COLO668 (cell line): Measurements from ENCODE around the gene CD40.
A peak's percentile ranks its signal among the peaks of the same experiment; 100 is the strongest.

Source experiments
- DNase-seq: peaks from one replicate; lab custom pipeline; 2025; ENCODE audit not compliant: unreplicated experiment; lab: John Stamatoyannopoulos, UW

Gene CD40

DNA sequence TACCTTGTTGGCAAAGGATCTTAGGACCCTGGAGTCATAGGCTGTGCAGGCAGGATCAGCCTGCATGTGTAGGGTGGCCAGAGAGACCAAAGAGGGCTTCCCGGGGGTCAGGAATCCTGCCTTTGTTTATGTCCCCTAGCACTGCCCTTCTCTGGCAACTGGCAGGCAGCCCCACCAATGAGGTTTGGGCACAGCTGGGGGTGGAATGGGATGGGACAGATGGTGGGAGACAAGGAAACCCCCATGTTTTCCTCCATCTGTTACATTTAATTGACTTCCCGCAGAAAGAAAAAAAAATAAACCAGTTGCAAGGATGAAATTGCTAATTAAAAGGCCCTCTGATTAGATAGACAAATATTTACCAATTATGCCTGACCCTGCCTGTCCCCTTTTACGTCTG lies 27.6 kb downstream of the CD40 start:
- DNase-seq, result no peak

DNA sequence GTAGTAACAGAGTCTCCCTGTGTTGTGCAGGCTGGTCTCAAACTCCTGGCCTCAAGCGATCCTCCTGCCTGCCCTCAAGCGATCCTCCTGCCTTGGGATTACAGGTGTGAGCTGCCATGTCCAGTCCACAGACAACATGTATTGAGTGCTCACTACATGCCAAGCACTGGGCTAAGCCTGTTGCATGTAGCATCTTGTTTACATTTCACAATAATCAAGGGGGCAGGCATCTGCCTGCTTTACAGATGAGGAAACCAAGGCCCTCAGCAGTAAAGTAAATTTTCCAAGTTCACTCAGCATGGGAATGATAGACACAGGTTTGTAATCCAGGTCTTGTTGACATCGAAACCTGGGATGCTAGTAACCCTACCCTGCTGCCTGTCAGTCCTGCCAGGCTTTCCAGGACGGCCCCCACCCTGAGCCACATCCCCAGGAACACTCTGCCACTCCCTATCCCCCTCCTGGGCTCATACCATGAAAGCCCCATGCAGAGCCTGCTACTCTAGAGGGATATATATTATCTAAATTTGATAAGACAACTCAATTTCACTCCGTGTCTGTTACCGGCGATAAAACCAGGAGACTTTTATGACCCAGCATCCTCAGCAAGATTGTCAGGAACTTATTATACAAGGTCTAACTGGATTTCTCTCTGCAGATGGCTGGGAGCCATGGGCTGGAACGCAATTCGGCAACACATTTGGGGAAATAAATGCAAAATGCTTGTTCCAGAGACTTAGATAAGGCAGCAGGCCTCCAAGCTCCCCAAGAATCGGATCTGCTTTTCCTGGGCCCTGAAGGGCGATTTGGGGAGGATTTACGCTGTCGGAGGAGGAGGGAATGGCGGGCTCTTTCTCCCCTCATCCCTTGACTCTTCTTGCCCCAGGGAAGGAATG lies 30.4 kb downstream of the CD40 start:
- DNase-seq, result no peak

DNA sequence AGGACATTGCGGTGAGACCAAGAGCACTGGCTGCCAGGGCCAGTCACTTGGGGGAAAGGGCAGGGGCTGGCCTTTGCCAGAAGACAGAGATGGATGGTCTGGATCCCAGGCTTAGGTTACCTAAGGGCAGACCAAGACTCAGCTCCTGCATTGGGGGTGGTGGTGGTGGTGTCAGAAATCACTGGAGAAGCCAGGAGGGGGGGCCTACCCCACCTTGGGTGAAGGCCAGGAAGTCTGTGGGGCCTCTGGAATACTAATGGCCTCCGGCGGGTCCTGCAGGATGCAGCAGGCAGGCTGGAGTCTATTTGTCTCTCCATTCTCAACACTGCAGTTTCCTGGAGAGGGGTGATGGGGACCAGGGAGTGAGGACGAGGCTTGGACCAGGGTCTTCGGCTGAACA lies 32.8 kb downstream of the CD40 start:
- no peak for DNase-seq

DNA sequence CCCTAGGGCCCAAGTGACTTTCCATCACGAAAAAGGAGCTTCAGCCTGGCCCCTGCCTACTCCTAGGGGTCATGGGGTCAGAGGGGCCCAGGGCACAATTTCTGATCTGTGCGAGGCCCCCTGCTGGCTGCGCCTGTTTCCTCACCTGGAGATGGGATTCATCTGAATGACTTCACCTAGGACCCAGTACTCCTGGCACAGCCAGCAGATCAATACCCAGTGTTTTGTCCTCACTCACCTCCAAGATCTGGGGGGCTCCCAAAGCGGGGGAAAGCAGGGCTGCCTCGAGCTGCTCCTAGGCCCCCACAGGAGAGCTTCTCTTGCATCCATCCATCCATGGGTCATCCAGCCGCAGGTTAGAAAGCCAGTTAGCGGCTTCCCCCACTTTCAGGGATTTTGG lies 33.8 kb downstream of the CD40 start:
- DNase-seq, result peak; percentile 37

DNA sequence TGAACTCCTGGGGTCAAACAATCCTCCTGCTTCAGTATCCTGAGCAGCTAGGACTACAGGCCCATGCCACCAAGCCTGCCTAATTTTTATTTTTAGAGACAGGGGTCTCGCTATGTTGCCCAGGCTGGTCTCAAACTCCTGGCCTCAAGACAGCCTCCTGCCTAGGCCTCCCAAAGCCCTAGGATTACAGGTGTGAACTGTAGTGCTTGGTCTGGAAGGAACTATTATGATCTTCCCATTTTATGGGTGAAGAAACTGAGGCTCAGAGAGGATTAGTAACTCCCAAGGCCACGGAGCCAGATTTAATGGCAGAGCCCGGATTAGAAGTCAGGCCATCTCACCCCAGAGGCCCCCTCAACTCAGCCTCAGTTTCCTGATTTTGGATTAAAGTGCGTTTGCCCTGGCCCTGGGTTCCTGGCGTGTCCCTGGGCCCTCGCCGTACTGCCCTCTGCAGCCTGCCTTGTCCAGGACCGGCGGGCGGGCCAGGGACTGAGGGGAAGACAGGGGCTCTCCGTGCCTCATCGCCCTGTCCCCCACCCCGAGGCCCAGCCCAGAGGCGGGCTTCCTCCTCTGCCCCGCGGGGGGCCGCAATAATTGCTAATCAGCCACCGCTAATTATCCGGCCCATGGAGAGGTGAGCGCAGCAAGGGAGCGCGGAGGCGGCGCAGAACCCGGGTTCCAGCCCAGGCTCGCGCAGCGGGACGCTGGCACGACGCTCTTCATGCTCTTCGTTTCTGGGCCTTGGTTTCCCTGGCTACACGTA lies 34.9 kb downstream of the CD40 start:
- no peak for DNase-seq

DNA sequence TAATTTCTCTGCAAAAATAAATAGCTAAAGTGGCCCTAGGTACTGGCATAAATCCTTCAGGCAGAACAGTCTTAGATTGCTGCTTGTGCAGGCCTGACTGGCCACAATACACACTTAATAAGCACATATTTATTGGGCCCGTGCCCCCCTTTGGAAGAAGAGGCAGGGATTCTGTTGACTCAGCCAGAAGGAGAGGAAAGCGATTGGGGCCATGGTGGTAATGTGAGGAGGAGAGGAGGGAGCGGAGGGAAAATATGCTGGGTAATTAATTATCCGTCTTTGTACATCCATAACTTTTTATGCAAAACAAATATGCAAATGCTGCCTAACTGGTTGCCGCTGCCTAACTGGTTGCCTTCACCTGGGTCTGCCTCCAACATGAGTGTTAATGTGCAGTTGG lies 36.2 kb downstream of the CD40 start:
- no peak for DNase-seq

DNA sequence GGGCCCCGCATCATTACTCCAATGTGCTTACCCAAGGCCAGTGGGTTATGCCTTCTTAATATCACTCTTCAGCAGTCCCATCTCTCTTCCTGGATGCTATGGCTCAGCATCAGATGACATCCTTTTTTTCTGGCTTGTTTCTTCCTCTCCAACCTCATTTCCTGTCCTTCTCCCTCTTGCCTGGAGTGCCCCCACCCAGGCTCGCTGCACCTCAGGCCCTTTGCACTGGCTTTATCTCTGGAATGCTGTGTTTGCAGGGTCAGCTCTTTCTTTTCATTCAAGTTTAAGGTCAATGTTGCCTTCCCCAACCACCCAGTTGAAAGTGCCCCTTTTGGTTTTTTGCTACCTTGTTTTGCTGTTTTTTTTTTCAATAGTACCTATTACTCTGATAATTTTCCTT lies 36.7 kb downstream of the CD40 start:
- DNase-seq, result no peak

DNA sequence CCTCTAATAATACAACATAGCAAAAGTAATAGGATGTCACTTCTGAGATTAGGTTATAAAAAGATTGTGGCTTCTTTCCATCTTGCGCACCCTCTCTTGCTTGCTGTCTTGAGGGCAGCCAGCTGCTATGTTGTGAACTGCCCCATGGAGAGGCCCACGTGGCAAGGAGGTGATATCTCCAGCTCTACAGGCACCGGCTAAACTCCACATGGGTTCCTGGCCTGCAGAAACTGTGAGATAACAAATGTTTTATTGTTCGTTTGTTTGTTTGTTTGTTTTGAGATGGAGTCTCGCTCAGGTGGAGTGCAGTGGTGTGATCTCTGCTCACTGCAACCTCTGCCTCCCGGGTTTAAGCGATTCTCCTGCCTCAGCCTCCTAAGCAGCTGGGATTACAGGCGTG lies 38.0 kb downstream of the CD40 start:
- no peak for DNase-seq

DNA sequence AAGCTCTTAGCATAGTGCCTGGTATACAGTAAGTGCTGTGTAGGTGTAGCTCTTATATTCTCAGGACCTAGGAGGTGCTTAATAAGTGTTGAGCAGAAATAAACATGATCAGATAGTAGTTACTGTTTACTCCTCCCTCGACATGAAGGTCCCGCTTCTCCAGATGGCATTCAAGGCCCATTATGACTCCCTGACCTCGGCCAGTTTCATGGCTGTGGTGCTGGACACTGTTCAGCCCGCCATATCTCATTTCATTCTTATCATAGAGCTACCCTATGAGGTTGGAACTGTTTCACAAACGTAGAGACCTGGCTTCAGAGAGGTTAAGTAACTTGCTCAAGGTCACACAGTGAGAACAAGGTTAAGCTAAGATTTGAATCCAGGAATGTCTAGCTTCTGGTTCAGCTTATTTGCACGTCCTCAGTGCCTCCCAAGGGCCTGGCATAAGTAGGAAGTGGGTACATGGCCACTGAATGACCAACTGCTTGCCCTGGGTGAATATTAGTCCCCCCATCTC lies 39.0 kb downstream of the CD40 start:
- DNase-seq, result no peak

DNA sequence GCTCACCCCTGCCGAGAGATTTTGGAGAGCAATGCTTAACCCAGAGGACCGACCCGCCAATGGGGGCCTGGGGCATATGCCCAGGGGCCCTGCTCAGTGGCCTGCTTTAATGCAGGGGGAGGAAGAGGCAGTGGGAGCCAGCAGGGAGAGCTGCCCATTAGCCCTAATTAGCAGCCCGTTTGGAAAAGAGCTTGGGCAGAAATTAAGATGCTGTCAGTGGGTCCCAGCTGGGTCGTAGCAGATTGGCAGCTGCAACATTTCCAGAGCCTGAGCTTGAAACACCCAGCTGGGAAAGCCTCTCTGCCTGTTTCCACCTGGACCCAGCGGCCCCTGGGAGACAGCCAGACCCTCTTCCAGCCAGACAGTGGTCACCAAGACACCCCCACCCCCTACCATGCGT lies 39.5 kb downstream of the CD40 start:
- DNase-seq, result no peak

DNA sequence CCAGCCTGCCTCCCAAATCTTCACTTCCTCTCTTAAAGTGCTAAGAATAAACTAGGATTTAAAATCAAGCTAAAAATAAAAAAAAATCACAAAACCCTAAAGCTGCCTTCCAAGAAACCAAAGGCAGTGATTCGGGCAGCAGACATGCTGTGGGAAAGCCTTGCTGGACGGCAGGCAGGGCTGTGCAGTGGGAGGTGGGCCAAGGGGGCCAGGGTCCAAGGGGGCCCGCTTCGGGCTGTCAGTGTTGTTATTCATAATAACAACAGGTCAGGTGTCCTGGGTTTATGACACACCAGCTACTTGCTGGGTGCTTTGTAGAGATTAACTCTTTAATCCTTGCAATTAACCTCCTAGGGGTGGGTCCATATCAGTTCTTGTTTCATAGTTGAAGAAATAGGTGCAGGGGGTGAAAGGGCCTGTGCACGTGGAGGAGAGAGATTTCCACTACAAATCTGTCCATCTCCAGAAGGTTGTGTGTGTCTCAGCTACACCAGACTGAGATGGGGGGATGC lies 40.4 kb downstream of the CD40 start:
- DNase-seq, result no peak

DNA sequence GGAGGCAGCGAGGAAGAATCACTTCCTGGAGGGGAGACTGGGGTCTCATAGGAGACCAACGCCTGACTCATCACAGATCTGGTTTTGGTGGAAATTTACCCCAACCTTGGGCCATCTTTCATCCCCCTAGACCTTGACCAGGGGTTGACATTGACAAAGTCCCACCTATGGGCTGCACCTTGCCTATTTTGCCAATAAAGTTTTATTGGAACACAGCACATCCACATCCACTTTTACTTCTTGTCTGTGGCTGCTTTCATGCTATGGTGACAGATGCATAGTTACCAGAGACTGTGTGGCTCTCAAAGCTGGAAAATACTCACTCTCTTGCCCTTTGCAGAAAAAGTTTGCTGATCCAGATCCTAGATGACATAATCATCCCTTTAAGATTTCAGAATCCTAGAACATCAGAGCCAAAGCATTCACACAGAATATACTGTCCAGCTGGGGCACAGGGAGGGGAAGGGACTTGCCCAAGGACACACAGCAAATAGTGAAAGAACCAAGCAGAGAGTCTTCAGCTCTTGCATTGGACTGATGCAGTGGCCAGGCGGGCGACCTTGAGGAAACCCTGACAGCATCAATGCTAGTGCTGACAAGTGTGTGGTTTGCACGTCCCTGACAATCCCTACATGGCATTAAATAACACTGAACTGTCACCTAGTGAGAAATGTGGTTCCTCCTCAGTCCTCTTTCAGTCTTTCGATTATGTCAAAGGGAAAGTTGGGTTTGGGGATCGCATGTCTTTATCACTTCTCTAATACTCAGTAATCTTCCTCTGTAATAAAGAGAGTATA lies 41.2 kb downstream of the CD40 start:
- DNase-seq, result no peak

DNA sequence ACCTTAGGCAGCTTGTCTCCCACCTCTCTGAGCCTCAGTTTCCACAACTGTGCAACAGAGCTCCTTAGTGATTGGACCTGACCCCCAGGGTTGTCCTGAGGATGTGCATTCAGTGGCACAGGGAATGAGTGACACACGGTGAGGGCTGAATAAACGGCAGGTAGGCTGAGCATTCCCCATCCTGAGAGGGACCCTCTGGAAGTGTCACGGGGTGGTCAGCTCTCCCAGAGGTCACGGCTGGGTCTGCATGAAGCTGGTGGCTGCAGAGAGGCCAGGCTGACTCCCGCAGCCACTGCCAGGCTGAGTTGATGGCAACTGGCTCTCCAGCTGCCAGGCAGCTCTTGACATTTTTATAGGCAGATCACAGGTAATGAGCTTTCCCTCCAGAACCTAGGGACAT lies 42.5 kb downstream of the CD40 start:
- no peak for DNase-seq

DNA sequence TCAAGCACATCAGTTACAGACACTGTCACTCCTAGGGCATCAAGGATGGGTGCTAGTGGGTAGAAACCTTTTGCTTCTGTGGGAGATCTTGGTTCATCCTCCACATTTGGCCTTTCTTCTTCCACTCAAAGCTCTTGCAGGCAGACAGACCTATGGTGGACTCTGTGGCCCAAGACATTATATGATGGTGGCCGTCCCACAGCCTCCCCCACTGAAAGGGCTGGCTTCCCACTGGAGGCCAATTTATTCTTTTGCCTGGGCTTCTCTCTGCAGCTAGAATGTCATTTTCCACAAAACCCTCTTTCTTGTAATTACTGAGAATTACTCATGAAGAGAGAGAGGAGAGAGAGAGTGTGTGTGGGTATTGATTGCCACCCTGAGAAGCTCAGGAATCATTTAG lies 43.8 kb downstream of the CD40 start:
- DNase-seq, result no peak

DNA sequence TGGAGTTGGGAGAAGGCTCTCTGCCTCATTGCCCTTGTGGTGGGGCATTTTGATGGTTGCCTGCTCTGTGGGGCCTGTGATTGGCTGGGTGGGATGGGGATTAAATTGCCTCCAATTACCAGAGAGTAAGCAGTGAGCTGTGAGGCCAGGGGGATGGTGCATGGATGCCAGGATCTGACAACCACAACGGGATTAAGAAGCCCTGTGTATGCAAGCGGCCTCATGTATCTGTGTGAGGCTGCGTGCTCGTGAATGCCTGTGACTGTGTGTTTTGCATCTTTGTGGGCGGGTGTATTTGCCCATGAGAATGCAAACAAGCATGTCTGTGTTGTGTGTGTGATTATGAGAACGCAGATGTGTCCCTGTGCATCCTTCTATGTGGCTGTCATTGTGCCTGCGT lies 46.1 kb downstream of the CD40 start:
- DNase-seq, result no peak

DNA sequence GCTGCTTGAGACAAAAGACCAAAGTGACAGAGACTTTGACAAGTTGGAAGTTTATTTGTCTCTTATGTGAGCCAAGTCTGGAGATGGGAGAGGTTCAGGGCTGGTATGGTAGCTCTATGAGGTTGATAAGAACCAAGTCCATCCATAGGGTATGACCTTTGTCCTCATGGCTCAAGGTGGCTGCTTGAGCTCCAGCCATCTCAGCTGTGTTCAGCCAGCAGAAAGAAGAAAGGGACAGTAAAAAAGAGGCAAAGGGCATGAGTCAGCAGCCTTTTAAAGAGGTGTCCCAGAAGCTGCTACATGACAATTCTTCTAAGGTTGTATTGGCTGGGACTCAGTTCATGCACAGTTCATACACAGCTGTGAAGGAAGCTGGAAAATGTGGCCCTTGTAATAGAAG lies 49.0 kb downstream of the CD40 start:
- no peak for DNase-seq

DNA sequence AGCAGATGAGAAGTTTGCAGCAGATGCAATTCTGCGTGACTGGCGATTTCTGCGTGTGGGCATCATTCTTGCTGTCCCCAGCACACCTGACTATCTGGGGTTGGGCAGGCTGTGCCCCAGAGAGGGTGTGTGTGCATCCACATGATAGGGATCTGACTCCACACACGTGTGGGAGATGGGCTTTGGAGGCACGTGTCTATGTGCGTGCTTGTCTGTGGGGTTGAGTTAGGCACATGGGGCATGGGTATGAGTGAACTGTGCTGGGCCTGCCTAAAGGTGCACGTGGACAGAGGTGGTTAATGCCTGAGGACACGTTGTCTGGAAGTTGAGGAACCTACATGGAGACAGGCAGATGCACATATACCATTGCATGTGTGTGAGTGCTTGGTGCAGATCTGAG lies 50.3 kb downstream of the CD40 start:
- DNase-seq, result no peak

DNA sequence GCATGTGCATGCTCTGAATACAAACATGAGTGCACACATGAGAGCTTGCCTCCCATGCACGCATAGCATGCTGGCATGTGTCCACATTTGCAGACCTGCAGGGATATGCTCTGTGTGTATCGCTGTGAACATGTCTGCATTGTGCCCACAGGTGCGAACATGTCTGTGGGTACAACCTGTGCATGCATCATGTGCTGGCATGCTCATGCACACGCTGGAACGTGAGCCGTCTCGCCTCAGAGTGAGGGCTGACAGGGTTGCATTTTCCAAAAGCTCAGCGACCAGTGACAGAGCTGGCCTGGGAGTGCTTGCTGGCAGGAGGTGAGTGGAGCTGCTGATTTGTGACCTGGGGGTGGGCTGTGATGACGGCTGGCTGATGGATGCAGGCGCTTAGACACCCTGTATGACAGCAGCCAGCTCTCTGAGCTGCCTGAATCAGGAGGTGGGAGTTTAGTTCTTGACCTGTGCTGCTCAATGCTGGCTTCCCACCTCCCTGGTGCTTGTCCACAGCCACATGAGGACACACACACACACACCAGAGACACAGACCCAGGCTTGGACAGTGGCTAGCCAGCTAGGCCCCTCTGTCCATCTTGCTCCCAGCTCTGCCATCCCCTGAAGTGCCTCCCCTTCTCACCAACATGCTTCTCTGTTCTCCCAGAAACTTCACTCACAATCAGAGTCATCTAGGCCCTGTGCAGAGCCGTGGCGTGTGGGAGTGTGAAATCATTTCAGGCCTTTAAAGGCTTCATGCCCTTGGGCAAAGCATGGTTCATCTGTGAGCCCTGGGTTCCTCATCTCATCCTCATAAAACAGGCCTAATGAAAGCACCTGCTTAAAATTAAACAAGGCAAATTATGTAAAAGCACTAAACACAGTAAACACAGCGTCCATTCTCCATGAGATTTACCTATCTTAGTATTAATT lies 51.4 kb downstream of the CD40 start:
- DNase-seq, result no peak

DNA sequence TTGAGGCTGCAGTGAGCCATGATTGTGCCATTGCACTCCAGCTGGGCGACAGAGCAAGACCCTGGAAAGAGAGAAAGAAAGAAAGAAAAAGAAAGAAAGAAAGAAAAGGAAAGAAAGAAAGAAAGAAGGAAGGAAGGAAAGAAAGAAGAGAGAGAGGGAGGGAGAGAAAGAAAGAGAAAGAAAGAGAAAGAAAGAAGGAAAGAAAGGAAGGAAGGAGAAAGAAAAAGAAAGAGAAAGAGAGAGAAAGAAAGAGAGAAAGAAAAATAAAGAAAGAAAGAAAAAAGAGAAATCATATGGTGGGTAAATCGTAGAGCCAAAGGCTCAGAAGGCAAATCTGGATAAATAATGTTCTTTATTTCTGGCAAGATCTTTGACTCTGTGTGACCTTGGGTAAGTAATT lies 53.4 kb downstream of the CD40 start:
- DNase-seq, result no peak

DNA sequence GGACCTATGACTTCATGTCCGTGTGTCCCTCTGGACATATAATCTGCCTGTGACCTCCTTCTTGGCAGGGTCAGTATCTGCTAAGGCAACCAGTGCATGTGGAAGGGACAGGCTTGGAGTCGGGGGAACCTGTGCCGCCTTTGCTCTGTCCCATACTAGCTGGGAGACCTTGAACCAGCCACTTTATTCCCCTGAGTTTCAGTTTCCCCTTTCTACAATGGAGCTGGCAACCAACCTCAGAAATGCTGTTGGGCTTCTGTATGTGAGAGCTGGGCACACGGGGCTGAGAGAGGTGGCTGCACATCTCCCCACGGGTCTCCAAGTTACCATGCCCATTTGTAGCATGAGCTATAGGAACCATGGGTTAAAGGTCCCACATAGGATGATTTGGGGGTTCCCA lies 53.8 kb downstream of the CD40 start:
- no peak for DNase-seq
